Aorta (tissue), 5 donors: ENCODE measurements around the gene PDE1C. TPM values are rescaled to one million over a fixed set of nuclear protein-coding genes. Genes with fewer than 3 reads are reported as not detected.

Source experiments
- ATAC-seq: fragments of 200-7000 bp; cut with Tn5 transposase; one replicate; pipeline ENCODE4 v1.9.1; 2022; ENCODE audit warnings: moderate library complexity; ENCODE audit not compliant: low FRiP score
- DNase-seq, 2 donors: peaks; one replicate each; pipeline ENCODE4 v3.0.0-alpha.2; 2020
- H3K27ac ChIP-seq, 2 donors: one replicate each; pipeline ENCODE4 v1.5.1; 2013; ENCODE audit warnings: low read length in 2 of 2, mild to moderate bottlenecking in 2 of 2, moderate library complexity in 2 of 2, control low read depth in 1 of 2, inconsistent platforms in 1 of 2, low read depth in 1 of 2
- H3K27me3 ChIP-seq, 2 donors: one replicate each; pipeline ENCODE4 v1.6.1; 2013; ENCODE audit warnings: control low read depth in 1 of 2, low read length in 1 of 2, mild to moderate bottlenecking in 1 of 2, moderate library complexity in 1 of 2; ENCODE audit not compliant: insufficient read depth in 2 of 2, control insufficient read depth in 1 of 2
- H3K36me3 ChIP-seq, 2 donors: one replicate each; pipeline ENCODE4 v1.6.1; 2013; ENCODE audit warnings: control low read depth in 1 of 2, low read length in 1 of 2, mild to moderate bottlenecking in 1 of 2; ENCODE audit not compliant: insufficient read depth in 2 of 2, control insufficient read depth in 1 of 2
- H3K4me1 ChIP-seq, 2 donors: one replicate each; pipeline ENCODE4 v1.6.1; 2013; ENCODE audit warnings: low read length in 2 of 2, control low read depth in 1 of 2, mild to moderate bottlenecking in 1 of 2, moderate library complexity in 1 of 2; ENCODE audit not compliant: insufficient read depth in 2 of 2, control insufficient read depth in 1 of 2
- H3K4me3 ChIP-seq, 2 donors: one replicate each; pipeline ENCODE4 v1.5.1; 2013; ENCODE audit warnings: low read length in 2 of 2, control low read depth in 1 of 2, mild to moderate bottlenecking in 1 of 2
- H3K9me3 ChIP-seq: one replicate; pipeline ENCODE4 v1.6.1; 2013; ENCODE audit warnings: mild to moderate bottlenecking, low read length; ENCODE audit not compliant: control insufficient read depth
- WGBS, 2 donors: extraction: QIAGEN DNeasy Blood & Tissue Kit; methylation state at CpG; one replicate each; pipeline ENCODE4 v1.1.7; 2013; 5-methylcytosine and 5-hydroxymethylcytosine counted together
- intact Hi-C, 2 donors: fragments of 100-400 bp; cut with DNase I; formaldehyde crosslinking; loops; one replicate each; pipeline versions ENCODE4 v1.14.2 to v1.15.0; 2022
- polyA plus RNA-seq, 2 donors: library from polyadenylated mRNA; stranded (reverse); fragments of 200-250 nt; gene quantifications; one replicate each; pipeline ENCODE4 v1.2.3, GENCODE V29; 2013
- total RNA-seq, 2 donors: library from RNA; stranded (reverse); fragmentation: NEBNext Ultra II Directional; extraction: Animal tissue kit (Norgen Biotek cat#: 25700); gene quantifications; one replicate each; pipeline ENCODE4 v1.2.1, GENCODE V29; 2021
- donor health status: healthy with polysubstance abuse.
- donor health status: Bipolar disorder and iron deficiency.
- donor health status: DM: no; HTN: no; CAD: no.
- donor health status: DM: no; HTN: no; CAD: no.
- donor health status: DM: yes; HTN: yes; CAD: no.

PDE1C gene
- total and polyA plus RNA-seq, 4 donors = 0.84 to 7.1 (median 4.6) TPM

DNA sequence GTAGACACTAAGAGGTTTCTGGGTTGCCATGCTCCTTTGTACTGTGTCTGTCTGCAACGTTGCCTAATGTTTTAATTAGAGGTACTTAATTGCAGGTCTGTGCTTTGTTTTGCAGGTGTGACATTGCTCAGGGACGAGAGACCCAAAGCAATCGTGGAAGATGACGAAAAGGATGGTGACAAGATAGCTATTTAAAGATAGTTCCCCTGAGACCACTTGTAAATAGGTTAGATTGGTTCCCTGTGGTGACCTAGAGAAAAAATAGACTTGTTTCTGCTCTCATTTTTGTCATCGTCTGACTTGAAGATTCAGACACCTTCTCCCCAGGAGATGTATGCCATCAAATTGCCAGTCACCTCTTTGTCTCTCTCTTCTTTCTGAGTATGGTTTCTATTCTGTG, 363.1 kb downstream of the PDE1C start:
- Histone ChIP-seq H3K4me1 (no peaks in the 10 kb centered on the region), H3K27ac (no peak overlapping the region), H3K9me3 (no peaks in the 10 kb centered on the region), H3K27me3 (no peaks in the 10 kb centered on the region), H3K36me3 (no peaks in the 10 kb centered on the region), H3K4me3 (no peak overlapping the region)
- no peak for DNase-seq
- intact Hi-C loops = no loop called here
- 44 to 51% methylated on average over 5 of the region's 5 CpGs for WGBS, 2 donors
- ATAC-seq = no peak

DNA sequence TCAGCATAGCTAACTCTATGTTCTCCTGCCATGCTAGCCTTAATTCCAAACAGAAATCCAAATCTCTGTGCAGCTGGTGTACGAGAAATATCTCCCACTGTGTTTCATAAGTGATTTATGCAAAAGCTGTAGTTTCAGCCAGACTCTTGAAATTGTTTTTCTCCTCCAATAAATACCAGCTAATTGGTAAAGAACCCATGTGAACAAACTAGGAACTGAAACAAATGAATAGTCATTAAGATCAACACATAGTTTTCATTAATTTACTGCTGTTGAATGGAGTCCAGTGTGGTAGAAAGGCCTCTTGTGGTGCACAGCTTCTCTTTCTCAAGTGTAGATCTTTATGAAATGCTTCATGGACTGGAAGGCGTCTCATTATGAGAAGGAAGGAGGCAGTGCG, 364.8 kb downstream of the PDE1C start:
- intact Hi-C loops = no loop called here
- Histone ChIP-seq H3K9me3 (no peaks in the 10 kb centered on the region), H3K27ac (no peak overlapping the region), H3K36me3 (no peaks in the 10 kb centered on the region), H3K4me3 (no peak overlapping the region), H3K4me1 (no peaks in the 10 kb centered on the region), H3K27me3 (no peaks in the 10 kb centered on the region)
- ATAC-seq (no peak), DNase-seq (no peak)
- WGBS, 2 donors = 87 to 90% methylated on average over 3 of the region's 3 CpGs

DNA sequence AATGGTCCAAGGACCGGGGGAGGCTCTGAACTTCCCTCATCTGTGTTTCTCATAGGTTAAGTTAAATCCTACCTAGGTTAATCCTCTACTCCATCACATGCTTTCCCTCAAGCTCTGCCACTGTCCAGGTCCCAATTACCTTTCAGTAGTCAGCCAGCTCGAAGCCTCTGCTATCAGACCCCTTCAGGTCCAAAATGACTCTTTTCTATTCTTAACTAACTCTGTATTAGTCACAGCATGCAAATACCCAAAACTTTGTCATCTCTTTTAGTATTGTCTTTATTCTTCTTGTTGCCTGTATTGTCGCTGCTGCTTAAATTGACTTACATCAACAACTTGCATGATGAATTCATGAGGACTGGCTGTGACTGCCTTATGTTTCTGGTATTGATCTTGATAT, 367.9 kb downstream of the PDE1C start:
- ATAC-seq (no peak), DNase-seq (no peak)
- Histone ChIP-seq H3K4me3 (no peak overlapping the region), H3K9me3 (no peaks in the 10 kb centered on the region), H3K4me1 (no peaks in the 10 kb centered on the region), H3K27me3 (no peaks in the 10 kb centered on the region), H3K27ac (no peak overlapping the region), H3K36me3 (no peaks in the 10 kb centered on the region)
- intact Hi-C loops = no loop called here
- 90 to 92% methylated on average over 3 of the region's 3 CpGs for WGBS, 2 donors
